ENCODE results near the gene PDE6A. TPM values are rescaled to one million over a fixed set of nuclear protein-coding genes. Genes with fewer than 3 reads are reported as not detected.

The PDE6A gene
- total and polyA plus RNA-seq, 4 donors = 0.06 TPM; not detected in 3

DNA sequence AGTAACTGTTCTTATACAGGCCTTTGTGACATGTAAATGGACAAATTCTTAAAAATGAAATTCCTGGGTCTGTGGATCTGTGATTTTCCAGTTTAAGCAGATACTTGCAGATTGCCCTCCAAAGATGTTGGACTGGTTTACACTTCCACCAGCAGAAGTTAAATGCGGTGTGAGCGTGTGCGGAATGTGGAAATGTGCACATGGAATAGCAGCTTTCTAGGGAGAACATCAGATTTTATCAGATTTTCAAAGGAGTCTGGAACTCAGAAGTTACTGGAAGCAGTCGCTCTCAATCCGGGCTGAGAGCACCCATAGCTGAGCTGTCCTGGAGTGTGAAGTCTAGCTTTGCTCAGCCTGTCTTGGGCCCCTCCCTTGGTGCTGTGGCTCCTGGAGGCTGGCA is 117.0 kb downstream of the PDE6A start:
- WGBS = 97% methylated on average over 5 of the region's 5 CpGs
- Histone ChIP-seq H3K27ac (ENCODE audit: low read depth in 1 of 2, low read length in 2 of 2) (no peak overlapping the region), H3K4me3 (ENCODE audit: low read depth in 1 of 3, low read length in 3 of 3) (no peak overlapping the region), H3K9ac (ENCODE audit: low read depth in 1 of 2, low read length in 2 of 2) (no peak overlapping the region), H3K27me3 (ENCODE audit: control insufficient read depth in 4 of 4, insufficient read depth in 4 of 4, low read length in 3 of 4) (no peaks in the 10 kb centered on the region), H3K4me1 (ENCODE audit: control insufficient read depth in 4 of 4, insufficient read depth in 4 of 4, low read length in 3 of 4) (no peaks in the 10 kb centered on the region), H3K36me3 (ENCODE audit: control insufficient read depth in 4 of 4, insufficient read depth in 3 of 4, low read depth in 1 of 4, low read length in 3 of 4) (peaks cover 1 to 22% (median 5%) of the 10 kb centered on the region in 4 donors), H3K9me3 (ENCODE audit: control insufficient read depth in 4 of 4, low read length in 3 of 4) (no peaks in the 10 kb centered on the region)
- no peak for DNase-seq (ENCODE audit: low spot score)
- TF ChIP-seq MAX (IDR thresholded peaks at IDR 0.05) (no peak), NR2F2 (IDR thresholded peaks at IDR 0.05) (no peak), JUND (IDR thresholded peaks at IDR 0.05) (no peak), REST (IDR thresholded peaks at IDR 0.05) (no peak), HNF4A (conservative IDR thresholded peaks at IDR 0.05) (no peak), SP1 (IDR thresholded peaks at IDR 0.05) (no peak)

GRCh38 chr5:149827086-149827485 is 117.5 kb downstream of the PDE6A start:
- H3K27ac ChIP-seq (ENCODE audit: low read depth in 1 of 2, low read length in 2 of 2) = no peak overlapping the region

More at GRCh38 chr5:149827086-149827485, 117.5 kb downstream of the PDE6A start:
- WGBS = 87% methylated on average over 5 of the region's 5 CpGs
- Histone ChIP-seq H3K9ac (ENCODE audit: low read depth in 1 of 2, low read length in 2 of 2) (no peak overlapping the region), H3K36me3 (ENCODE audit: control insufficient read depth in 4 of 4, insufficient read depth in 3 of 4, low read depth in 1 of 4, low read length in 3 of 4) (peaks cover 1 to 19% (median 5%) of the 10 kb centered on the region in 4 donors), H3K27me3 (ENCODE audit: control insufficient read depth in 4 of 4, insufficient read depth in 4 of 4, low read length in 3 of 4) (no peaks in the 10 kb centered on the region), H3K4me1 (ENCODE audit: control insufficient read depth in 4 of 4, insufficient read depth in 4 of 4, low read length in 3 of 4) (no peaks in the 10 kb centered on the region), H3K4me3 (ENCODE audit: low read depth in 1 of 3, low read length in 3 of 3) (no peak overlapping the region), H3K9me3 (ENCODE audit: control insufficient read depth in 4 of 4, low read length in 3 of 4) (no peaks in the 10 kb centered on the region)
- no peak for DNase-seq (ENCODE audit: low spot score)
- TF ChIP-seq GABPA (IDR thresholded peaks at IDR 0.05 in 1 of 2, conservative IDR thresholded peaks at IDR 0.05 in 1 of 2) (no peak), ZBTB33 (IDR thresholded peaks at IDR 0.05) (no peak), JUND (IDR thresholded peaks at IDR 0.05) (no peak), REST (IDR thresholded peaks at IDR 0.05) (no peak), MAX (IDR thresholded peaks at IDR 0.05) (no peak), ATF3 (IDR thresholded peaks at IDR 0.05) (no peak), FOXA2 (IDR thresholded peaks at IDR 0.05) (no peak), NR2F2 (IDR thresholded peaks at IDR 0.05) (no peak), HNF4G (IDR thresholded peaks at IDR 0.05) (no peak)

Measured in liver (tissue), 9 donors.